OCI-LY7 (cell line): ENCODE measurements around the gene SWAP70. TPM values are rescaled to one million over a fixed set of nuclear protein-coding genes. Genes with fewer than 3 reads are reported as not detected.
A peak's percentile ranks its signal among the peaks of the same experiment; 100 is the strongest.

Experiments
- BruUV-seq: library from RNA; stranded (reverse); fragments of 400-500 nt; replicated peaks from 2 replicates; lab custom pipeline; 2021; lab: Mats Ljungman, UMichigan
- CTCF ChIA-PET: fragments of 300-600 bp; sonication (Branson Sonifier 250); formaldehyde crosslinking; loops from one replicate; lab custom pipeline; 2022; ENCODE audit warnings: antibody characterized with exemption; ENCODE audit not compliant: unreplicated experiment; lab: Charles Lee
- POLR2A ChIA-PET: fragments of 300-600 bp; sonication (Branson Sonifier 250); formaldehyde crosslinking; loops from one replicate; lab custom pipeline; 2022; ENCODE audit warnings: antibody characterized with exemption; lab: Charles Lee
- DNase-seq: peaks from one replicate; pipeline ENCODE4 v3.0.0-alpha.2; 2015; ENCODE audit warnings: low spot score
- H2AFZ ChIP-seq: fragments of 200-600 bp; sonication (generic), shearing (Covaris generic); 2 replicates; pipeline ENCODE4 v1.6.1; 2014; ENCODE audit warnings: mild to moderate bottlenecking, antibody characterized with exemption, low read length, moderate library complexity
- H3K27ac ChIP-seq: fragments of 200-600 bp; sonication (generic); 2 replicates; pipeline ENCODE4 v1.5.1; 2014; ENCODE audit warnings: mixed run types, low read depth, mild to moderate bottlenecking, moderate library complexity, low read length, inconsistent platforms; ENCODE audit not compliant: poor library complexity, severe bottlenecking
- H3K36me3 ChIP-seq: fragments of 200-600 bp; sonication (generic); 2 replicates; pipeline ENCODE4 v1.6.1; 2014; ENCODE audit warnings: mild to moderate bottlenecking, antibody characterized with exemption, low read length, moderate library complexity, mixed read lengths; ENCODE audit not compliant: insufficient read depth
- H3K4me1 ChIP-seq: fragments of 200-600 bp; sonication (generic); 2 replicates; pipeline ENCODE4 v1.5.1; 2014; ENCODE audit warnings: mild to moderate bottlenecking, low read length; ENCODE audit not compliant: insufficient read depth, poor library complexity, severe bottlenecking
- H3K4me2 ChIP-seq: fragments of 200-600 bp; sonication (generic); 2 replicates; pipeline ENCODE4 v1.6.1; 2014; ENCODE audit warnings: mild to moderate bottlenecking, low read length
- H3K4me3 ChIP-seq: fragments of 200-600 bp; sonication (generic); 2 replicates; pipeline ENCODE4 v1.5.1; 2014; ENCODE audit warnings: mild to moderate bottlenecking, low read depth, low read length; ENCODE audit not compliant: poor library complexity, severe bottlenecking
- H3K79me2 ChIP-seq: fragments of 200-600 bp; sonication (generic); 2 replicates; pipeline ENCODE4 v1.6.1; 2016; ENCODE audit warnings: low read depth, mild to moderate bottlenecking, low read length, moderate library complexity, mixed read lengths; ENCODE audit not compliant: insufficient read depth
- H3K9me2 ChIP-seq: fragments of 200-600 bp; sonication (generic); 2 replicates; pipeline ENCODE4 v1.6.1; 2016; ENCODE audit warnings: mild to moderate bottlenecking, low read length, mixed read lengths; ENCODE audit not compliant: insufficient read depth
- H3K9me3 ChIP-seq: fragments of 200-600 bp; sonication (generic); 2 replicates; pipeline ENCODE4 v1.6.1; 2014; ENCODE audit warnings: mild to moderate bottlenecking, mixed run types, low read length, mixed read lengths
- H4K20me1 ChIP-seq: fragments of 200-600 bp; sonication (generic); 2 replicates; pipeline ENCODE4 v1.6.1; 2014; ENCODE audit warnings: mild to moderate bottlenecking, antibody characterized with exemption, low read length, moderate library complexity, mixed read lengths; ENCODE audit not compliant: insufficient read depth
- CTCF ChIP-seq: fragments of 200-600 bp; sonication (generic); conservative IDR thresholded peaks from 2 replicates; pipeline ENCODE4 v1.5.1; 2014; ENCODE audit warnings: mild to moderate bottlenecking, antibody characterized with exemption, low read length, moderate library complexity, mixed read lengths
- EZH2phosphoT487 ChIP-seq: fragments of 200-600 bp; sonication (generic); IDR thresholded peaks from 2 replicates; pipeline ENCODE4 v1.6.1; 2018; ENCODE audit warnings: low read depth, borderline replicate concordance, mild to moderate bottlenecking, mixed run types, antibody characterized with exemption, low read length, moderate library complexity, mixed read lengths
- intact Hi-C: fragments of 100-400 bp; cut with micrococcal nuclease; formaldehyde crosslinking; loops from one replicate; pipeline ENCODE4 v1.10.0; 2022; ENCODE audit not compliant: unreplicated experiment
- total RNA-seq, 2 experiments: library from RNA; depleted of rRNA in 1 of 2; stranded (reverse); fragments of >200 nt in 1 of 2; shearing (Covaris generic) in 1 of 2; gene quantifications; 2 replicates each; pipeline ENCODE4 v1.2.3, GENCODE V29; 2014 to 2022

SWAP70 gene
- total RNA-seq, 2 experiments from 2014 or later, result 37.5 to 110 TPM

GRCh38 chr11:9762531-9762930 is 98.7 kb downstream of the SWAP70 start:
- no peaks in the 10 kb centered on the region for H3K9me2 ChIP-seq
- no peaks in the 10 kb centered on the region for H3K36me3 ChIP-seq
- no peaks in the 10 kb centered on the region for H3K79me2 ChIP-seq
- no peak overlapping the region for H3K4me2 ChIP-seq
- no peak overlapping the region for H3K27ac ChIP-seq
- H3K4me1 ChIP-seq, result peaks cover 45% of the 10 kb centered on the region
- H3K4me3 ChIP-seq, result no peak overlapping the region
- no peaks in the 10 kb centered on the region for H4K20me1 ChIP-seq
- no peaks in the 10 kb centered on the region for H3K9me3 ChIP-seq
- DNase-seq, result no peak
- intact Hi-C loops, result no loop called here
- no peak for TF ChIP-seq EZH2phosphoT487
- no peak for TF ChIP-seq CTCF
- CTCF ChIA-PET, result no interaction called here
- no peak overlapping the region for H2AFZ ChIP-seq
- no TSS peak for BruUV-seq
- POLR2A ChIA-PET, result interaction anchor here (0.6 to 1.5 kb wide), 2 partner anchors 13 to 311 kb away, joined by 3 to 5 read pairs; no protein-coding TSS in a partner anchor

- H3K9me3 ChIP-seq, result no peaks in the 10 kb centered on the region
- no peaks in the 10 kb centered on the region for H3K79me2 ChIP-seq
- BruUV-seq, result no TSS peak
- H3K27ac ChIP-seq, result no peak overlapping the region
- no peak for TF ChIP-seq CTCF
- no peak for TF ChIP-seq EZH2phosphoT487
- POLR2A ChIA-PET, result interaction anchor here (0.6 to 1.5 kb wide), 2 partner anchors 12 to 310 kb away, joined by 3 to 5 read pairs; no protein-coding TSS in a partner anchor
- intact Hi-C loops, result no loop called here
- no peaks in the 10 kb centered on the region for H3K9me2 ChIP-seq
- no peak overlapping the region for H3K4me2 ChIP-seq
- H3K4me3 ChIP-seq, result no peak overlapping the region
- H2AFZ ChIP-seq, result no peak overlapping the region
- no peak for DNase-seq
- H4K20me1 ChIP-seq, result no peaks in the 10 kb centered on the region
- H3K4me1 ChIP-seq, result peaks cover 41% of the 10 kb centered on the region
- H3K36me3 ChIP-seq, result no peaks in the 10 kb centered on the region
- CTCF ChIA-PET, result no interaction called here
These were observed 99.4 kb downstream of the SWAP70 start for GRCh38 chr11:9763301-9763700.

GRCh38 chr11:9765320-9766101 is 101.6 kb downstream of the SWAP70 start:
- CTCF ChIA-PET, result interaction anchor here (0.6 kb wide), 1 partner anchor 144 kb away, joined by 3 read pairs; no protein-coding TSS in a partner anchor
- Histone ChIP-seq H3K9me2 (no peaks in the 10 kb centered on the region), H3K4me3 (no peak overlapping the region), H3K27ac (no peak overlapping the region), H3K4me1 (peaks cover 20% of the 10 kb centered on the region), H2AFZ (no peak overlapping the region), H3K4me2 (peak overlapping the region; percentile 9; the same call in 1 of the 2 replicates), H3K9me3 (no peaks in the 10 kb centered on the region), H4K20me1 (no peaks in the 10 kb centered on the region), H3K36me3 (no peaks in the 10 kb centered on the region), H3K79me2 (no peaks in the 10 kb centered on the region)
- BruUV-seq, result no TSS peak
- intact Hi-C loops, result no loop called here
- no peak for TF ChIP-seq EZH2phosphoT487
- TF ChIP-seq CTCF, result no peak
- DNase-seq, result no peak
- POLR2A ChIA-PET, result interaction anchor here (0.8 to 1.3 kb wide), 3 partner anchors 9 to 551 kb away, joined by 3 to 4 read pairs (median 4); no protein-coding TSS in a partner anchor
